Stimulated activated CD4-positive, alpha-beta T cell treated with anti-CD3 and anti-CD28 coated beads, Interleukin-15, amount 100 ng/mL, for 24 hours (primary cell): ENCODE measurements around the gene PGC.

Experiments
- DNase-seq: peaks from one replicate; pipeline ENCODE4 v3.0.0-alpha.2; 2020

Gene PGC

DNA sequence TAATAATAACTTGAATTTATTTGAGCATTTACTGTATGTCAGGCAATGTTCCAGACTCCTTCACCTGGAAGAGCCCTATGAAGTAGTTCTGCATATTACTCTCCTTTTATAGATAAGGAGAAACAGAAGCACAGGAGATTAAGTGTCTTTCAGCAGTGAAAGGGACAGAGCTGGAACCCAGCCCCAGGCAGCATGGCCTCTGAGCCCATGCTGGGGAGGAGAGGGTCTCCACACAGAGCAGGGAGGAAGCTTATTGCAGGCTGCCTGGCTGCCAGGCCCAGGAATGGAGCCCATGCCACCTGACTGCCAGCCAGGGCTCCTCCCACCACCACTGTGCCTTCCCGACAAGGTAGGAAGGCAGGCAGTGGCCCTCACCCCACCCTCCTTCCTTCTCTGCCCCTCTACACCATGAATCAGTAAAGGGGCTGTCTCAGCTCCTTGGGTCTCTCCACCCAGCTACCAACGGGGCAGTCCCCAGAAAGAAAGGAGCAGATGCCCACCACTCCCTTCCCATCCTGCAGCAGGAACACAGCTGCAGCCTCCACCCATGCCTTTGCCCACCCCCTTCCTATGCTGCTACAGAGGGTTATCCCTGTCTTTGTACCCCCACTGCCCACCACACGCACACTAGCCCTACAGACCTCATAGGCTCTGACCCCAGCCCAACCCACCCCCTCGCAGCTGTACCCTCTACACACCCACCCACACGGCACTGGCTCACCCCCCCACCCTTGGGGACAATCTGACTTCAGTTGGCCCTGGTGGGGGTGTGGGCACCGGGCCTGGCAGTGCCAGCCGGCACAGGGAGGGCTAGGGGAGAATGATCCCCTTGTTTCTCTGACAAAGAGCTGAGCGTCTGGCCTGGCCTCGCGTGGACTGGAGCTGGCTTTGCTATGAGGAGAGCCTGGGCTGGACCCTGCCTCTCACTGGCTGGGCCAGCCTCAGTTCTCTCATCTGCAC is 53.6 kb downstream of the PGC start:
- DNase-seq: no peak

DNA sequence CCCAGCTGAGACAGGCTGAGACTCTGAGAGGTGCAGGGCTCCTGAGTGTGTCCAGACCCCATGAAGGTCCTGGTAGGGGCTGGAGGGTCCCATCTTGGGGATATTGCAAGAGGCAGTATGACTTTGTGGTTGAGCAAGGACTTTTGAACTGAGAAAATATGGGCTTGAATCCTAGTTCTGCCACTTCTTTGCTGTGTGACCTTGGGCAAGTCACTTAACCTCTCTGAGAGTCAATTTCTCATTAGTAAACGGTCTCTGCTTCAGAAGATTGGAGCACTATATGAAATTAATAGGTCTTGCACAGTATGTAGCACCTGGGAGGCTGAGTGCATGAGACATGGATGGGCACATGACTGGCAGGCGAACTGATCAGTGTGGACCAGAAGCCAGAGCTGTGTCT is 54.5 kb downstream of the PGC start:
- no peak for DNase-seq

DNA sequence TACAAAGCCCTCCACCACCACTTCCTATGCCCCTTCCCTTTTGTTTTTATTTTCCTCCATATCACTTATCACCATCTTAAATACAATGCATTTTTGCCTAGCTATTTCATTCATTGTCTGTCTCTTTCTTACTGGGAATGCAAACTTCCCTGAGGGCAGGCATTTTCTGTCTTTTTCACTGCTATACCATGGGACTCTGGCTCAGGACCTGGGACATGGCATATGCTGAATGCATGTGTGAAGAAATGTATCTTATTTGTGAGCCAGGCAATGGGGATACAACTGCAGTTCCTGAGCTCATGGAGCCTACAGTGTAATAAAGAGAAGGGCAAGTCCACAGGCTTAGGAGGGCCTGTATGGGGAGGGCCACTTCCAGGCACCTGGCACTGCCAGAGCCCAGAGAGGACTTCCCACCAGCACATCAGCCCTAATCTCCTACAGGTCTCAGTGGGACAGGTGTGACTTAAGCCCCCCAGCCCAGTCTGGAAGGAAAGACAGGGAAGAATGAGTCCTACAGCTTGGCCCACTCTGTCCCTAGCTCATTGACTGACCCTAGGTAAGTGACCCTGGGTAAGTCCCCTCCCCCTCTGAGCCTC is 55.0 kb downstream of the PGC start:
- no peak for DNase-seq

DNA sequence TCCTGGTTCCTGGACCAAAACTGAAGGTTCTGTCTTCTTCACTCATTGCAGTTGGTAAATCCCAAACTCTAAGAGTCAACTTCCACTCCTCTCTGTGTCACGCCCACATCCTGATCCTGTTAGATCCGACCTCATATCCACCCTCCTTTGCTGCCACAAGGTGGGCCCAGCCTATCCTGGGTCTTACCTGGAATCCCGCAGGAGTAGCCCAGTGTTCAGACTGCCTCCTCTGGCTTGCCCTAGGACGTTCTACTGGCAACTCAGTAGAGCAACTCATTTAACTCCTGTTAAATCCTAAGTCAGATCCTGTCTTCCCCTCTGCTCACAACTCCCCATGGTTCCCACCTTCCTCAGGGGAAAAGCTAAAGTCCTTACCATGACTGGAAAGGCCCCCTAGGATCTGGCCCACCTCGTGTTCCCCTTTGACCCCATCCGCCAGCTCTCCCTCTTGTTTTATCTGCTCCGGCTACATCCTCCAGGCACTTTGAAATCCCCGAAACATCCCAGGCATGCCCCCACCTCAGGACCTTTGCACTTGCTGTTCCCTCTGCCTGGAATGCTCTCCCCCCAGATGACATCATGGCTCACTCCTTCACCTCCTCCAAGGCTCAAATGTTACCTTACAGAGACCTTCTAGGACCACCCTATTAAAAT is 55.6 kb downstream of the PGC start:
- DNase-seq: no peak

DNA sequence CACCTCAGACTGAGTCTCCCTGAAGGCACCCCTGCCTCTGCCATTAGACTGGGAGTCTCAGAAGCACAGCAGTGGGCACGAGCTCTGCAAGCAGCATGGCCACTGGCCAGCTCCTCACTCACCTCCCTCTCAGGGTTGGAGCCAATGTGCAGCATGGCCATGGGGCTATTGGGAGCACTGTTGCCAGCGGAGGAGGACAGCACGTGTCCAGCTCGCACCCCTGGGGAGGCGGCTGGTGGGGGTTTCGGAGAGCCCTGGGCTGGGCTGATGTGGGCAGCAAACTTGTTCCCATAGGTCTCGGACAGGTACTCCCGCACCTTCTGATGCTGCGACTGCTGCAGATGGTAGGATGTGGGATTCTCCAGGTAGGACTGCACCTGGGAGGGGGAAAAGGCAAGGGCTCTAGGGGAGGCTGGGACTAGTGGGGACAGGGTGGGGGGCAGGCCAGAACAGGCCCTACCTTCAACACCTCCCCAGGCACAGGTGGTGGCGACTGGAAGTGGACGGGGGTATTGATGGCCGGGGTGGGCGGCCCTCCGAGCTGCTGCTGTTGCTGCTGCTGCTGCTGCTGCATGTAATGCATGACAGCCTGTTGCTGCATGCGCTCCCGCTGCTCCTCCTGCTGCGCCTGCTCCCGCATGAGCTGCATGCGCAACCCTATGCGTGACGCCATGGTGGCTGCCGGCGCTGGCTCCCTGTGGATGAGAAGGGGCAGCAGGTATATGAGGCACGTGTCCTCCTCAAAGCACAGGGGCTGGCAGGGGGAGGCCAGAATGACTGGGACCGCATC is 56.5 kb downstream of the PGC start:
- DNase-seq: no peak

DNA sequence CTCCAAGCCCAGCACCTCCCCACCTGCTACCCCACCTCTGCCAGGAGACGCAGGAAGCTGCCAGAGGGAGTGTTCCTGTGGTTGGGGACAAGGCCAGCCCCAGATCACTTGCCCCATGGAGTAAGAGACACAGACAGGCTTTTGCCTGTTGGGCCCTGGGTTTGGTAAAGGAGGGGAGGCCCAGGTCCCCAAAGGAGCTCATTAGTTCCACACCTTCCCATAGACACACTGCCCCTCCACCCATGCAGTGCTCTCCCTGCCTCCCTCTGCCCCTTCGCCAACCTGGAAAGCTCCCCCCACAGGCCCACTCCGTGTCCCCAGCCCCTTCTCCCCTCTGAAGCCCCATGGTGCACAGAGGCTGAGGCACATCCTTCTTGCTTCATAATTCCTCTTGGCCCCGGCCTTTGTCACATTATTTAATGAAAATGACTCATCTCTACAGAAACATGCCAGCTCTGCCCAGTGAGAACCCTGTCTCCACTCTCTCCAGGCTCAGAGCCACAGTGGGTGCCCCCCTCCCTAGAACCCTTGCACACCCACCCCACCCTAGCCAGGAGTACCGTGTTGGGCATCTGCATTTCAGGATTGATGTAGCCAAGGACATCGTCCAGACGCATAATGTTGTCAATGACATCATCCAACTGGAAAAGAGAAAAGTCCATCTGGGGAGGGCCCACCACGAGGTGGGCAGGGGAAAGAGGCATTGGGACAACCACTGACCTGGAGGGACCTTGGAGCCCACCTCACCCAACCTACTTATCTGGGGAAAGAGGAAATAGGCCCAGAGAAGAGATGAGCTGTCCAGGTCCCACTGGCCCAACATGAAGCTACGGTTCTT is 57.8 kb downstream of the PGC start:
- DNase-seq: no peak

DNA sequence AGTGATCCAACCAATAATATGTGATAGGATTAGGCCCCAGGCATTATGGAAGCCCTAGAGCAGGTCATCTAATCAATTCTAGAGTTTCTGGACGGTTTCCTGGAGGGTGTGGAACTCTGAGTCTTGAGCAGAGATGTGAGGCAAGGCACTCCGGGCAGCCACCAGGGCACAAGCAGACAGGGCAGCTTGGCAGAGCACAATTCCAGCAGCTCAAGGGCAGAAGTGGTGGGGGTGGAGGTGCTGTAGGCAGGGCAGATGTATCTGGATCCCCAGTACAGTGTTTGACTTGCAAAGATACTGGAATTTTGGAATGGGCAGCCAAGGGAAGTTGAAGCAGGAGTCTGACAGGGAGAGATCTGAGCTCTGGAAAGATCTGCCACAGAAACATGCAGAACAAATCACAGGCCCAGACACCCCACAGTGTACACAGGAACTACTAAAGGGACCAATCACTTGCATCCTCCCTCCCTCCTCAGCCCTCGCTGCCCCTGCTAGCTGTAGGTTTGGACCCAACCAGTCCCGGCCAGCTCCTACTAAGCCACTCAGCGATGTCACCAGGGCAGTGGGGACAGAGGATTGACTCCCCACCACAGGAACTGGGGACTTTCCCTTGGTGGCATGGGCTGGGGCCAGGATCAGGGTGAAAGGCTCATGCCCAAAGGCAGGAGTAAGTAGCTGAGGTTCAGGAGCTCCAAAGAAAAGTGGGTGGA is 58.8 kb downstream of the PGC start:
- DNase-seq: no peak

DNA sequence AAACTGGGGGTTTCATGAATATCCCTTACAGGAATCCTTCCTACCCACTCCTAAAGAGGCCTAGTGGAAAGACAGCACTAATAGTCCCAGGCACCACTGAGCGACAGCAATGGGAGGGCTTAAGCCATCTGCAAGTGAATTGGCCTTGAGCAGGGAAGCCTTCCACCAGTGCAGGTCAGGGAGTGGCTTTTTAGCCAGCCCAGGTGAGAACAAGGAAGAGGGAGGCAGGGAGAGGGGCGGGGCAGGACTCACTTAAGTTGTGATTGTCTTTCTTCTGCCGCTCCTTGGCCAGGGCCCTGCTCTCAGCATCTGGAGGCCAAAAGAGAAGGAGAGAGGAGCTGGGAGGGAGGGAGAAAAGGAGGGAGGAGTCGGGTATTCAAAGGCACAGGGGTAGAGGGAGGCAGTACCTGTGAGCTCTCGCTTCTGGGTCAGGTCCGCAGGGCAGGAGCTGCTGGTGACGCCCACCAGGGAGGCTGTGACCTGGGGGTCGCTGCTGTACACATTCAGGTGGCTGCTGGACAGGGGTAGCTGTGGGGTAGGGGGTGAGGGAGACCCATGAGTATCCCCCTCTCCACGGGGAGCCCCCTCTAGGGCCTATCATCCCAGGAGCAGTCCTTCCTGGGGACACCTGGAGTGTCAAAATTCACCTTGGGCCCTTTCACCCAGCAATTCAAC is 59.6 kb downstream of the PGC start:
- no peak for DNase-seq
